ENCODE measurements around the gene NFIL3.
"Not testable (repeated sequence)": the region's sequence is repeated elsewhere in the genome, so short reads cannot be mapped to it uniquely, and the experiment has no call there.

NFIL3 gene

GRCh38 chr9:91423785-91424402, at the start of gene NFIL3:
Gene NFIL3 (minus strand): TSS chr9:91423832. CDS start chr9:91410734, 13,098 bp downstream.
- peak; percentile 52 for DNase-seq

GRCh38 chr9:91471524-91471923, 47.9 kb upstream of the NFIL3 start:
- DNase-seq: not testable (repeated sequence)

GRCh38 chr9:91465420-91465819, 41.8 kb upstream of the NFIL3 start:
- DNase-seq: no peak

GRCh38 chr9:91458906-91459305, 35.3 kb upstream of the NFIL3 start:
- DNase-seq: no peak

GRCh38 chr9:91452844-91453243, 29.2 kb upstream of the NFIL3 start:
- no peak for DNase-seq

GRCh38 chr9:91451431-91452270, 28.0 kb upstream of the NFIL3 start:
- no peak for DNase-seq

GRCh38 chr9:91445135-91445534, 21.5 kb upstream of the NFIL3 start:
- no peak for DNase-seq

GRCh38 chr9:91443994-91444392, 20.4 kb upstream of the NFIL3 start:
- no peak for DNase-seq

- no peak for DNase-seq
These were observed 19.8 kb upstream of the NFIL3 start for GRCh38 chr9:91443321-91443993.

GRCh38 chr9:91436841-91437240, 13.2 kb upstream of the NFIL3 start:
- DNase-seq: no peak

- DNase-seq: no peak
These were observed 9.5 kb upstream of the NFIL3 start for GRCh38 chr9:91433180-91433579.

- DNase-seq: no peak
These were observed 7.9 kb upstream of the NFIL3 start for GRCh38 chr9:91431485-91431884.

GRCh38 chr9:91429501-91429900, 5.9 kb upstream of the NFIL3 start:
- no peak for DNase-seq

GRCh38 chr9:91428927-91429351, 5.3 kb upstream of the NFIL3 start:
- DNase-seq: no peak

GRCh38 chr9:91428436-91428835, 4.8 kb upstream of the NFIL3 start:
- no peak for DNase-seq

GRCh38 chr9:91427873-91428272, 4.2 kb upstream of the NFIL3 start:
- no peak for DNase-seq

GRCh38 chr9:91426123-91426745, 2.6 kb upstream of the NFIL3 start:
- DNase-seq: no peak

GRCh38 chr9:91425271-91425670, 1.6 kb upstream of the NFIL3 start:
- no peak for DNase-seq

GRCh38 chr9:91424403-91425176, 958 bp upstream of the NFIL3 start:
- DNase-seq: peak; percentile 63

- peak; percentile 37 for DNase-seq
These were observed 597 bp downstream of the NFIL3 start for GRCh38 chr9:91422758-91423711.
